ENCODE measurements around the gene SGPL1.

The SGPL1 gene

GRCh38 chr10:70832852-70833528 is 17.2 kb downstream of the SGPL1 start:
- H3K4me1 ChIP-seq (ENCODE audit: control insufficient read depth, insufficient read depth, low read length), result no peaks in the 10 kb centered on the region
- peaks cover 13% of the 10 kb centered on the region for H3K36me3 ChIP-seq (ENCODE audit: control insufficient read depth, insufficient read depth, low read length)
- H3K9ac ChIP-seq (ENCODE audit: low read depth, low read length), result no peak overlapping the region
- no peaks in the 10 kb centered on the region for H3K27me3 ChIP-seq (ENCODE audit: control insufficient read depth, insufficient read depth, low read length)
- no peak overlapping the region for H3K27ac ChIP-seq (ENCODE audit: low read depth, low read length)
- no peaks in the 10 kb centered on the region for H3K9me3 ChIP-seq (ENCODE audit: control insufficient read depth, insufficient read depth, low read length)
- no peak overlapping the region for H3K4me3 ChIP-seq (ENCODE audit: low read depth, low read length)

GRCh38 chr10:70833601-70834000 is 17.9 kb downstream of the SGPL1 start:
- Histone ChIP-seq H3K27ac (ENCODE audit: low read depth, low read length) (no peak overlapping the region), H3K9me3 (ENCODE audit: control insufficient read depth, insufficient read depth, low read length) (no peaks in the 10 kb centered on the region), H3K36me3 (ENCODE audit: control insufficient read depth, insufficient read depth, low read length) (peaks cover 13% of the 10 kb centered on the region), H3K27me3 (ENCODE audit: control insufficient read depth, insufficient read depth, low read length) (no peaks in the 10 kb centered on the region), H3K9ac (ENCODE audit: low read depth, low read length) (no peak overlapping the region), H3K4me1 (ENCODE audit: control insufficient read depth, insufficient read depth, low read length) (no peaks in the 10 kb centered on the region), H3K4me3 (ENCODE audit: low read depth, low read length) (no peak overlapping the region)

GRCh38 chr10:70834021-70834420 is 18.3 kb downstream of the SGPL1 start:
- H3K9ac ChIP-seq (ENCODE audit: low read depth, low read length), result no peak overlapping the region
- peaks cover 13% of the 10 kb centered on the region for H3K36me3 ChIP-seq (ENCODE audit: control insufficient read depth, insufficient read depth, low read length)
- H3K4me3 ChIP-seq (ENCODE audit: low read depth, low read length), result no peak overlapping the region
- H3K27ac ChIP-seq (ENCODE audit: low read depth, low read length), result no peak overlapping the region
- H3K4me1 ChIP-seq (ENCODE audit: control insufficient read depth, insufficient read depth, low read length), result no peaks in the 10 kb centered on the region
- H3K9me3 ChIP-seq (ENCODE audit: control insufficient read depth, insufficient read depth, low read length), result no peaks in the 10 kb centered on the region
- H3K27me3 ChIP-seq (ENCODE audit: control insufficient read depth, insufficient read depth, low read length), result no peaks in the 10 kb centered on the region

GRCh38 chr10:70834441-70835151 is 18.8 kb downstream of the SGPL1 start:
- H3K4me1 ChIP-seq (ENCODE audit: control insufficient read depth, insufficient read depth, low read length), result no peaks in the 10 kb centered on the region
- no peak overlapping the region for H3K9ac ChIP-seq (ENCODE audit: low read depth, low read length)
- H3K36me3 ChIP-seq (ENCODE audit: control insufficient read depth, insufficient read depth, low read length), result peaks cover 13% of the 10 kb centered on the region
- no peaks in the 10 kb centered on the region for H3K9me3 ChIP-seq (ENCODE audit: control insufficient read depth, insufficient read depth, low read length)
- H3K27ac ChIP-seq (ENCODE audit: low read depth, low read length), result no peak overlapping the region
- H3K27me3 ChIP-seq (ENCODE audit: control insufficient read depth, insufficient read depth, low read length), result no peaks in the 10 kb centered on the region
- no peak overlapping the region for H3K4me3 ChIP-seq (ENCODE audit: low read depth, low read length)

- H3K36me3 ChIP-seq (ENCODE audit: control insufficient read depth, insufficient read depth, low read length), result peaks cover 3% of the 10 kb centered on the region; the same call in 1 of the 2 replicates
- no peak overlapping the region for H3K9ac ChIP-seq (ENCODE audit: low read depth, low read length)
- H3K27me3 ChIP-seq (ENCODE audit: control insufficient read depth, insufficient read depth, low read length), result no peaks in the 10 kb centered on the region
- no peak overlapping the region for H3K27ac ChIP-seq (ENCODE audit: low read depth, low read length)
- H3K9me3 ChIP-seq (ENCODE audit: control insufficient read depth, insufficient read depth, low read length), result no peaks in the 10 kb centered on the region
- no peaks in the 10 kb centered on the region for H3K4me1 ChIP-seq (ENCODE audit: control insufficient read depth, insufficient read depth, low read length)
- H3K4me3 ChIP-seq (ENCODE audit: low read depth, low read length), result no peak overlapping the region
Measured at GRCh38 chr10:70836319-70836718, 20.6 kb downstream of the SGPL1 start.

- H3K9ac ChIP-seq (ENCODE audit: low read depth, low read length), result no peak overlapping the region
- no peaks in the 10 kb centered on the region for H3K9me3 ChIP-seq (ENCODE audit: control insufficient read depth, insufficient read depth, low read length)
- no peaks in the 10 kb centered on the region for H3K27me3 ChIP-seq (ENCODE audit: control insufficient read depth, insufficient read depth, low read length)
- no peak overlapping the region for H3K27ac ChIP-seq (ENCODE audit: low read depth, low read length)
- peaks cover 6% of the 10 kb centered on the region for H3K36me3 ChIP-seq (ENCODE audit: control insufficient read depth, insufficient read depth, low read length)
- H3K4me1 ChIP-seq (ENCODE audit: control insufficient read depth, insufficient read depth, low read length), result no peaks in the 10 kb centered on the region
- H3K4me3 ChIP-seq (ENCODE audit: low read depth, low read length), result no peak overlapping the region
Measured at GRCh38 chr10:70837660-70838059, 21.9 kb downstream of the SGPL1 start.

GRCh38 chr10:70838270-70838805 is 22.6 kb downstream of the SGPL1 start:
- H3K9me3 ChIP-seq (ENCODE audit: control insufficient read depth, insufficient read depth, low read length), result no peaks in the 10 kb centered on the region
- no peak overlapping the region for H3K27ac ChIP-seq (ENCODE audit: low read depth, low read length)
- H3K27me3 ChIP-seq (ENCODE audit: control insufficient read depth, insufficient read depth, low read length), result no peaks in the 10 kb centered on the region

GRCh38 chr10:70840836-70841235 is 25.1 kb downstream of the SGPL1 start:
- Histone ChIP-seq H3K27ac (ENCODE audit: low read depth, low read length) (no peak overlapping the region), H3K4me1 (ENCODE audit: control insufficient read depth, insufficient read depth, low read length) (no peaks in the 10 kb centered on the region), H3K9ac (ENCODE audit: low read depth, low read length) (no peak overlapping the region), H3K27me3 (ENCODE audit: control insufficient read depth, insufficient read depth, low read length) (no peaks in the 10 kb centered on the region), H3K9me3 (ENCODE audit: control insufficient read depth, insufficient read depth, low read length) (no peaks in the 10 kb centered on the region), H3K36me3 (ENCODE audit: control insufficient read depth, insufficient read depth, low read length) (peaks cover 16% of the 10 kb centered on the region), H3K4me3 (ENCODE audit: low read depth, low read length) (no peak overlapping the region)

More at GRCh38 chr10:70838270-70838805, 22.6 kb downstream of the SGPL1 start:
- peaks cover 7% of the 10 kb centered on the region for H3K36me3 ChIP-seq (ENCODE audit: control insufficient read depth, insufficient read depth, low read length)
- no peak overlapping the region for H3K4me3 ChIP-seq (ENCODE audit: low read depth, low read length)
- H3K4me1 ChIP-seq (ENCODE audit: control insufficient read depth, insufficient read depth, low read length), result no peaks in the 10 kb centered on the region
- H3K9ac ChIP-seq (ENCODE audit: low read depth, low read length), result no peak overlapping the region

- Histone ChIP-seq H3K9ac (ENCODE audit: low read depth, low read length) (no peak overlapping the region), H3K4me1 (ENCODE audit: control insufficient read depth, insufficient read depth, low read length) (no peaks in the 10 kb centered on the region), H3K36me3 (ENCODE audit: control insufficient read depth, insufficient read depth, low read length) (peaks cover 32% of the 10 kb centered on the region)
Measured at GRCh38 chr10:70843333-70843732, 27.6 kb downstream of the SGPL1 start.

GRCh38 chr10:70843776-70844489 is 28.2 kb downstream of the SGPL1 start:
- no peaks in the 10 kb centered on the region for H3K9me3 ChIP-seq (ENCODE audit: control insufficient read depth, insufficient read depth, low read length)
- H3K27me3 ChIP-seq (ENCODE audit: control insufficient read depth, insufficient read depth, low read length), result no peaks in the 10 kb centered on the region
- no peak overlapping the region for H3K9ac ChIP-seq (ENCODE audit: low read depth, low read length)
- H3K4me1 ChIP-seq (ENCODE audit: control insufficient read depth, insufficient read depth, low read length), result no peaks in the 10 kb centered on the region
- H3K27ac ChIP-seq (ENCODE audit: low read depth, low read length), result no peak overlapping the region
- no peak overlapping the region for H3K4me3 ChIP-seq (ENCODE audit: low read depth, low read length)
- H3K36me3 ChIP-seq (ENCODE audit: control insufficient read depth, insufficient read depth, low read length), result peaks cover 35% of the 10 kb centered on the region

More at GRCh38 chr10:70843333-70843732, 27.6 kb downstream of the SGPL1 start:
- Histone ChIP-seq H3K27ac (ENCODE audit: low read depth, low read length) (no peak overlapping the region), H3K9me3 (ENCODE audit: control insufficient read depth, insufficient read depth, low read length) (no peaks in the 10 kb centered on the region), H3K27me3 (ENCODE audit: control insufficient read depth, insufficient read depth, low read length) (no peaks in the 10 kb centered on the region), H3K4me3 (ENCODE audit: low read depth, low read length) (no peak overlapping the region)

GRCh38 chr10:70845256-70845655 is 29.5 kb downstream of the SGPL1 start:
- no peaks in the 10 kb centered on the region for H3K4me1 ChIP-seq (ENCODE audit: control insufficient read depth, insufficient read depth, low read length)
- H3K27ac ChIP-seq (ENCODE audit: low read depth, low read length), result no peak overlapping the region
- H3K36me3 ChIP-seq (ENCODE audit: control insufficient read depth, insufficient read depth, low read length), result peaks cover 46% of the 10 kb centered on the region
- no peak overlapping the region for H3K9ac ChIP-seq (ENCODE audit: low read depth, low read length)
- H3K27me3 ChIP-seq (ENCODE audit: control insufficient read depth, insufficient read depth, low read length), result no peaks in the 10 kb centered on the region
- H3K4me3 ChIP-seq (ENCODE audit: low read depth, low read length), result no peak overlapping the region
- no peaks in the 10 kb centered on the region for H3K9me3 ChIP-seq (ENCODE audit: control insufficient read depth, insufficient read depth, low read length)

All from HUES48 (cell line).